Bronchial epithelial cell (primary cell): ENCODE measurements around the gene RAPGEF2. TPM values are rescaled to one million over a fixed set of nuclear protein-coding genes. Genes with fewer than 3 reads are reported as not detected.
"Not testable (repeated sequence)": the region's sequence is repeated elsewhere in the genome, so short reads cannot be mapped to it uniquely, and the experiment has no call there.

Experiments
- DNase-seq: peaks from one replicate; pipeline ENCODE4 v3.0.0-alpha.2; 2010; ENCODE audit warnings: low read depth
- FAIRE-seq: peaks from 2 replicates; lab custom pipeline; 2011; peaks lifted over from hg19 to GRCh38; lab: Jason Lieb, UNC
- H3K27me3 ChIP-seq: 2 replicates; pipeline ENCODE4 v1.5.1; 2011; ENCODE audit warnings: low read length; ENCODE audit not compliant: control insufficient read depth, insufficient read depth
- H3K36me3 ChIP-seq: 2 replicates; pipeline ENCODE4 v1.5.1; 2011; ENCODE audit warnings: low read length; ENCODE audit not compliant: control insufficient read depth, insufficient read depth
- H3K4me3 ChIP-seq: 2 replicates; pipeline ENCODE4 v1.5.1; 2011; ENCODE audit warnings: mild to moderate bottlenecking, low read depth, low read length, control low read depth
- total RNA-seq: library from RNA; depleted of rRNA; stranded (reverse); fragments of >200 nt; gene quantifications from 2 replicates; pipeline ENCODE4 v1.2.1, GENCODE V29; 2014
- TF ChIP-seq, protein P1 (sequence below): IDR thresholded peaks from 2 replicates; pipeline ENCODE4 v1.5.1; 2011; ENCODE audit warnings: mild to moderate bottlenecking, moderate library complexity, low read length, control low read depth, inconsistent platforms; ENCODE audit not compliant: insufficient read depth, severe bottlenecking

RAPGEF2 gene
- total RNA-seq, 1 donor from 2014 or later: 37.6 TPM

DNA sequence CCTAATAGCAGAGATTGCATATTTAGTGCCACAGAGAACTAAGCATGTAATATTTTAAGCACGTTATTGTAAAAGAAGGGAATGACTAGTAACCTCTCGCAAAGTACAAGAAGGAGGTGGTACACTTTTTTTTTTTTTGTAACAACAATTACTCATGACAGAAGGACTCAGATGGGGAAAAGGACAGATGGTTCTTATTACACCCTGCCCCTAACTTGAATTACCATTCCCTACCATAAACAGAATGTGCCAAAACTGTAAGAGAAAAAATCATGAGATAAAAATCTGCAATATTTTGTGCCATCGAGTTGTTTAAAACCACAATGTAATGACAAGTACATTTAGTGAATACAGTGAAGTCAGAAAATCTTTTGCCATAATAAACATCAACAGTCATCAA is 33.0 kb upstream of the RAPGEF2 start:
- TF ChIP-seq, protein P1, sequence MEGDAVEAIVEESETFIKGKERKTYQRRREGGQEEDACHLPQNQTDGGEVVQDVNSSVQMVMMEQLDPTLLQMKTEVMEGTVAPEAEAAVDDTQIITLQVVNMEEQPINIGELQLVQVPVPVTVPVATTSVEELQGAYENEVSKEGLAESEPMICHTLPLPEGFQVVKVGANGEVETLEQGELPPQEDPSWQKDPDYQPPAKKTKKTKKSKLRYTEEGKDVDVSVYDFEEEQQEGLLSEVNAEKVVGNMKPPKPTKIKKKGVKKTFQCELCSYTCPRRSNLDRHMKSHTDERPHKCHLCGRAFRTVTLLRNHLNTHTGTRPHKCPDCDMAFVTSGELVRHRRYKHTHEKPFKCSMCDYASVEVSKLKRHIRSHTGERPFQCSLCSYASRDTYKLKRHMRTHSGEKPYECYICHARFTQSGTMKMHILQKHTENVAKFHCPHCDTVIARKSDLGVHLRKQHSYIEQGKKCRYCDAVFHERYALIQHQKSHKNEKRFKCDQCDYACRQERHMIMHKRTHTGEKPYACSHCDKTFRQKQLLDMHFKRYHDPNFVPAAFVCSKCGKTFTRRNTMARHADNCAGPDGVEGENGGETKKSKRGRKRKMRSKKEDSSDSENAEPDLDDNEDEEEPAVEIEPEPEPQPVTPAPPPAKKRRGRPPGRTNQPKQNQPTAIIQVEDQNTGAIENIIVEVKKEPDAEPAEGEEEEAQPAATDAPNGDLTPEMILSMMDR: no peak
- Histone ChIP-seq H3K27me3 (no peaks in the 10 kb centered on the region), H3K36me3 (no peaks in the 10 kb centered on the region), H3K4me3 (no peak overlapping the region)
- FAIRE-seq: no peak
- no peak for DNase-seq

DNA sequence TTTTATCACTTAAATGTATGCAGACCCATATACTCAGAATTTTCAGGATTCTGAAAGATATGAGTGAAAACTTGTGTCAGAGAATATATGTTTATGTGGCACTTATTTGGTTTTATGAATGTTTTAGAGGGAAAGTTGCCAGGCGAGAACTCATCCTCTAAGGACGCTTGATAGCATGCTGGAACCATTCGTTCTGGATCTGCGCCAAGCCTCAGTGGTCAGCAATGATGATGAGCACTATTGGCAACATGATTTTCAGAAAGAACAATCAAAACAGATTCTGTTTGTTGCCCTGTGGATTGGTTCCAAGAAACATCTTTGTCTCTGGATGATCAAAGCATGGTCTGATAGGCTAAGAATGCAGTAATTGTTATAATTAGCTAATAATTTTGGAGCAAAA is 32.1 kb upstream of the RAPGEF2 start:
- TF ChIP-seq, protein P1: no peak
- FAIRE-seq (no peak), DNase-seq (peak; percentile 26)
- no peaks in the 10 kb centered on the region for H3K27me3 ChIP-seq
- H3K4me3 ChIP-seq: no peak overlapping the region
- H3K36me3 ChIP-seq: no peaks in the 10 kb centered on the region

DNA sequence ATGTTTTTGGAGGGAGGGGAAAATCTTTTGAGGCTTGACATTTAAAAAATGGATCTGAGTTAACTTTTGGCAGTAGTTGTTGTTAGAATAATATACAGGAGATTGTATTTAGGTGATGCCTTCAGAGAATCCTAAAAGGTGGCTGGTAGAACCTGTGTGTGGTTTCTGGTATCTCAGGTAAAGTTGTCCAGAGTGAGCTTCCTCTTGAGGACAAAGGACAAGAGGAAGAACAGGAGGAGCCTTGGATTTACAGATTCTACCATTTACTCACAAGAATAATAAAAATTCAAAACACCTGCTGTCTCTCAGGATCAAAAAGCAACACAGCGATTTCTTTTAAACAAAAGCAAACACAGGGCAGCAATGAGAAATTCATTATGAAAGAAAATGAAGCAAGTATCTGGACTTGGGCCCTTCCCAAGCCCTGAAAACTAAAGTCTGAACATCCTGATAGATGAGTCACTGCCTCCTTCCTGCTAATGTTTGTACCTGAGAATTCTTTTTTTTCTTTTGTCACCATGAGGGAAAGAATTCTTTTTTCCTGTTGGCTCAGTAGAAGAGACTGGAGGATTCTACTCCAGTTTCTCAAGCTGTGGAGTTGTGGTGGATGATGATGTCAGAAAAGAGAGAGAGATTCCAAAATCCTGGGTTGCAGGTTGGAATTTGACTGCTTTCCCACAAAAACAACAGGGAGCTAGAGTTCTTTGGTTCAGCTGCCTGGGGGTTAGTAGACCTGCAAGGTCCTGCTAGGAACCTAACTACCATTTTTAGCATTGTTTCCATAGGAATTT is 31.5 kb upstream of the RAPGEF2 start:
- Histone ChIP-seq H3K4me3 (no peak overlapping the region), H3K36me3 (no peaks in the 10 kb centered on the region), H3K27me3 (no peaks in the 10 kb centered on the region)
- FAIRE-seq (no peak), DNase-seq (peak; percentile 81)
- TF ChIP-seq, protein P1: no peak

DNA sequence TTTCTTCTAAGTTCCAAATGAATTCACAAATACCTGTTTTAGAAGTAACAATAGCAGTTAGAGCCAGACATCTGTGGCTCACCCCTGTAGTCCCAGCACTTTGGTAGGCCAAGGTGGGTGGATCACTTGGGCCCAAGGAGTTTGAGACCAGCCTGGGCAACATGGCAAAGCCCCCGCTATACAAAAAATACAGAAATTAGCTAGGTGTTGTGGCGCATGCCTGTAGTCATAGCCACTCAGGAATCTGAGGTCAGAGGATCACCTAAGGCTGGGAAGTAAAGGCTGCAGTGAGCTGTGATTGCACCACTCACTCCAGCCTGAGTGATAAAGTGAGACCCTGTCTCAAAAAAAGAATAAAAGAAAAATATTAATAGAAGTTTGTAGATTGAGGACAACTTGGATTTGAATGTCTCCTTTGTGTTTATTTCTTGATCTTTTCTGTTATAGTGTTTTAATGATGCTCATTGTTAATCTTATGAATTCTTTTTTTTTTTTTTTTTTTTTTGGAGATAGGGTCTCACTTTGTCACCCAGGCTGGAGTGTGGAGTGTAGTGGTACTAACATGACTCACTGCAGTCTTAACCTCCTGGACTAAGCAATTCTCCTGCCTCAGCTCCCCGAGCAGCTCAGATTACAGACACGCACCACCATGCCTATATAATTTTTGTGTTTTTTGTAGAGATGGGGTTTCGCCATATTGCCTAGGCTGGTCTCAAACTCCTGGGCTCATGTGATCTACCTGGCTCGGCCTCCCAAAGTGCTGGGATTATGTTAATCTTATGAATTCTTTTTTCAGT is 30.7 kb upstream of the RAPGEF2 start:
- no peaks in the 10 kb centered on the region for H3K27me3 ChIP-seq
- DNase-seq (peak; percentile 22), FAIRE-seq (no peak)
- no peak overlapping the region for H3K4me3 ChIP-seq
- TF ChIP-seq, protein P1: no peak
- no peaks in the 10 kb centered on the region for H3K36me3 ChIP-seq

DNA sequence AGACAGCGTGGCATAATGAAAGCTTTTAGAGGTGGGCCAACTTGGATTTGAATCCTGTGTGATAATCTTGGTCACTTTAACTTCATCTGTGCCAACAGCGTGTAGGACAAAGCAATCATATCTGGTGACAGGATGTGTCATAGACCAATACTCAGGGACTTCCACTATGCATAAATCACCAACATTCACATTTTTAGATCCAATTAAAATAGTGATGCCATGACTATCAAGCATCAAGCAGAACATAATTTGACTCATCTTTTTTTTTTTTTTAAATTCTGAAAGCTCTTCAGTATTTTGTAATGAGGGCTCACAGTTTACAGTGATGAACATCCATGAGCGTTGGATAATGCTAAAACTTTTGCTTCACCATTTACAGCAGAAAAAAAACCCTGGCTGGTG is 27.3 kb upstream of the RAPGEF2 start:
- DNase-seq (no peak), FAIRE-seq (no peak)
- H3K27me3 ChIP-seq: no peaks in the 10 kb centered on the region
- no peaks in the 10 kb centered on the region for H3K36me3 ChIP-seq
- no peak overlapping the region for H3K4me3 ChIP-seq
- TF ChIP-seq, protein P1: no peak

DNA sequence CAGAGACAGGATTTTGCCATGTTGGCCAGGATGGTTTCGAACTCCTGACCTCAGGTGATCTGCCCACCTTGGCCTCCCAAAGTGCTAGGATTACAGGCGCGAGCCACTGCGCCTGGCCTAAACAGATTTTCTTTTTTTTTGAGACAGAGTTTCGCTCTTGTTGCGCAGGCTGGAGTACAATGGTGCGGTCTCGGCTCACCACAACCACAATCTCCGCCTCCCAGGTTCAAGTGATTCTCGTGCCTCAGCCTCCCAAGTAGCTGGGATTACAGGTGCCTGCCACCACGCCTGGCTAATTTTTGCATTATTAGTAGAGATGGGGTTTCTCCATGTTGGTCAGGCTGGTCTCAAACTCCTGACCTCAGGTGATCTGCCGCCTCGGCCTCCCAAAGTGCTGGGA is 25.9 kb upstream of the RAPGEF2 start:
- H3K36me3 ChIP-seq: not testable (repeated sequence)

More for the DNA sequence above, 25.9 kb upstream of the RAPGEF2 start:
- DNase-seq, FAIRE-seq, H3K27me3 ChIP-seq, H3K4me3 ChIP-seq: not testable (repeated sequence)
